Uterus (tissue), 2 donors: ENCODE results near the gene SLC6A17.

Experiments used
- POLR2A ChIP-seq, 2 donors: fragments of 450-650 bp; IDR thresholded peaks; one replicate each; pipeline ENCODE4 v1.6.1; 2016; ENCODE audit warnings: antibody characterized with exemption in 2 of 2, mild to moderate bottlenecking in 1 of 2, moderate library complexity in 1 of 2
- TF ChIP-seq, protein P1 (sequence below), 4 experiments: fragments of 200-600 bp in 2 of 4; fragments of 450-650 bp in 2 of 4; sonication (generic) in 2 of 4; IDR thresholded peaks; one replicate each; pipeline ENCODE4 v1.5.1; 2016 to 2019; ENCODE audit warnings: antibody characterized with exemption in 4 of 4, mild to moderate bottlenecking in 2 of 4, moderate library complexity in 1 of 4

DNA sequence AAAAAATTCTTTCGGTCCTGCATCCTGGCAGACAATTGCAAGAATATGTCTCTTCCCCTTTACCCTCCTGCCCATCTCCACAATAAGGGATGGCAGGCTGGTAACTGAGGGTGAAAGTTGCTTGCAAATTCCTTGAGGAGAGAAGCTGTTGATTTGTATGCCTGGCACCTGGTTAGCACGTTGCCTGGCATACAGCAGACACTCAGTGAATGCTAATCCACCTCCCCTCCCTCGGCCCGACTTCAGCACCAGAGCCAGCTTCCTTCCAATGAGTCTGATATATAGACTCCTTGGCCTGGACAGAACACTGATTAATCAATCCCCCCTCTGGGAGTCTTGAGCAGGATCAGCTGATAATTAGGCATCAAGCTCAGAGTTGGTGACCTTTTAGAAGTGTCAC is 99.0 kb downstream of the SLC6A17 start:
- TF ChIP-seq, protein P1, sequence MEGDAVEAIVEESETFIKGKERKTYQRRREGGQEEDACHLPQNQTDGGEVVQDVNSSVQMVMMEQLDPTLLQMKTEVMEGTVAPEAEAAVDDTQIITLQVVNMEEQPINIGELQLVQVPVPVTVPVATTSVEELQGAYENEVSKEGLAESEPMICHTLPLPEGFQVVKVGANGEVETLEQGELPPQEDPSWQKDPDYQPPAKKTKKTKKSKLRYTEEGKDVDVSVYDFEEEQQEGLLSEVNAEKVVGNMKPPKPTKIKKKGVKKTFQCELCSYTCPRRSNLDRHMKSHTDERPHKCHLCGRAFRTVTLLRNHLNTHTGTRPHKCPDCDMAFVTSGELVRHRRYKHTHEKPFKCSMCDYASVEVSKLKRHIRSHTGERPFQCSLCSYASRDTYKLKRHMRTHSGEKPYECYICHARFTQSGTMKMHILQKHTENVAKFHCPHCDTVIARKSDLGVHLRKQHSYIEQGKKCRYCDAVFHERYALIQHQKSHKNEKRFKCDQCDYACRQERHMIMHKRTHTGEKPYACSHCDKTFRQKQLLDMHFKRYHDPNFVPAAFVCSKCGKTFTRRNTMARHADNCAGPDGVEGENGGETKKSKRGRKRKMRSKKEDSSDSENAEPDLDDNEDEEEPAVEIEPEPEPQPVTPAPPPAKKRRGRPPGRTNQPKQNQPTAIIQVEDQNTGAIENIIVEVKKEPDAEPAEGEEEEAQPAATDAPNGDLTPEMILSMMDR (IDR thresholded peaks at IDR 0.05), result no peak
- no peak for TF ChIP-seq POLR2A (IDR thresholded peaks at IDR 0.05)
